ENCODE data around the gene DNAJA3. TPM values are rescaled to one million over a fixed set of nuclear protein-coding genes. Genes with fewer than 3 reads are reported as not detected.
A peak's percentile ranks its signal among the peaks of the same experiment; 100 is the strongest.

The DNAJA3 gene
- total and polyA plus RNA-seq, 2 experiments from 2014 or later: 60.5 to 70.7 TPM

DNA sequence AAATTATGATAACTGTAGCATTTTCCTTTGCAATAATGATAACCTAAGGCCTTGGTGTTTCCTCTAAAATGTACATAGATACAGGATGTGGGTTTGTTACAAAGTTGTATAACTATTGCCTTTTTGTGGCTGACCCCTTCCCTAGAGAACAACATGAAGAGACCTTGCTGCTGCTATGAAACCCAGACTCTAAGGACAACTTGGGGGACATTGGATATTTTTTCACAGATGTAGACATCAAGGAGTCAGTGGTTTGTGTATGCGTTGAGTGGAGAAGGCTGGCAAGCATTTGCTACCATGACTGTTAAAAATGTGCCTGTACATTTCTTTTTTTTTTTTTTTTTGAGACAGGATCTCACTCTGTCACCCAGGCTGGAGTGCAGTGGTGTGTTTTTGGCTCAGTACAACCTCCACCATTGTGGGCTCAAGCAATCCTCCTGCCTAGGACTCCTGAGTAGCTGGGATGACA lies 62.9 kb downstream of the DNAJA3 start:
- Histone ChIP-seq H3K4me3 (no peak overlapping the region), H3K27ac (no peak overlapping the region)

DNA sequence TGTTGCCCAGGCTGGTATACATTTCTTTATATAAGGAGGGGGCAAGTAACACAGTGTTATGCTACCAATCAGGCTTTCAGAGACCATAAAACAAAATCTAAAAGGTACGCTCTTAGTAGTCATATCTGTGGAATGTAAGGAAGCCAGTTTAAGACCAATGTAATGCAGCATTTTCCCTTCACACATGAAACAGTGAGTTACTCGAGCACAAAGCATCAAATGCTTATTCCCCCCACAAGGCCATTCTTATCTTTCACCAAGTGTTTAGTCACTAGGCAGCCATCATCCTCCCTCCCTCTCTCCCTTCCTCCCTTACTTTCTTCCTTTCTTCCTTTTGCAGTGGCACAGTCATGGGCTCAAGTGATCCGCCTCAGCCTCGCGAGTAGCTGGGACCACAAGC lies 63.4 kb downstream of the DNAJA3 start:
- Histone ChIP-seq H3K27me3 (no peaks in the 10 kb centered on the region), H3K4me3 (no peak overlapping the region), H3K27ac (no peak overlapping the region), H3K4me1 (ENCODE audit: low read depth) (peaks cover 17% of the 10 kb centered on the region), H3K36me3 (peaks cover 3% of the 10 kb centered on the region), H3K9me3 (ENCODE audit: low read depth) (no peaks in the 10 kb centered on the region)
- DNase-seq (ENCODE audit: low read depth in 1 of 2, low spot score in 1 of 2): peak in 1 of 2 donors; percentile 85
- TF ChIP-seq, protein P1, sequence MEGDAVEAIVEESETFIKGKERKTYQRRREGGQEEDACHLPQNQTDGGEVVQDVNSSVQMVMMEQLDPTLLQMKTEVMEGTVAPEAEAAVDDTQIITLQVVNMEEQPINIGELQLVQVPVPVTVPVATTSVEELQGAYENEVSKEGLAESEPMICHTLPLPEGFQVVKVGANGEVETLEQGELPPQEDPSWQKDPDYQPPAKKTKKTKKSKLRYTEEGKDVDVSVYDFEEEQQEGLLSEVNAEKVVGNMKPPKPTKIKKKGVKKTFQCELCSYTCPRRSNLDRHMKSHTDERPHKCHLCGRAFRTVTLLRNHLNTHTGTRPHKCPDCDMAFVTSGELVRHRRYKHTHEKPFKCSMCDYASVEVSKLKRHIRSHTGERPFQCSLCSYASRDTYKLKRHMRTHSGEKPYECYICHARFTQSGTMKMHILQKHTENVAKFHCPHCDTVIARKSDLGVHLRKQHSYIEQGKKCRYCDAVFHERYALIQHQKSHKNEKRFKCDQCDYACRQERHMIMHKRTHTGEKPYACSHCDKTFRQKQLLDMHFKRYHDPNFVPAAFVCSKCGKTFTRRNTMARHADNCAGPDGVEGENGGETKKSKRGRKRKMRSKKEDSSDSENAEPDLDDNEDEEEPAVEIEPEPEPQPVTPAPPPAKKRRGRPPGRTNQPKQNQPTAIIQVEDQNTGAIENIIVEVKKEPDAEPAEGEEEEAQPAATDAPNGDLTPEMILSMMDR (IDR thresholded peaks at IDR 0.05; ENCODE audit: low read depth, low read length): no peak

More for the DNA sequence above, 62.9 kb downstream of the DNAJA3 start:
- peak in 1 of 2 donors; percentile 49 for DNase-seq (ENCODE audit: low read depth in 1 of 2, low spot score in 1 of 2)
- TF ChIP-seq, protein P1 (IDR thresholded peaks at IDR 0.05; ENCODE audit: low read depth, low read length): no peak
- Histone ChIP-seq H3K36me3 (peaks cover 3% of the 10 kb centered on the region), H3K27me3 (no peaks in the 10 kb centered on the region), H3K4me1 (ENCODE audit: low read depth) (peaks cover 17% of the 10 kb centered on the region), H3K9me3 (ENCODE audit: low read depth) (no peaks in the 10 kb centered on the region)

DNA sequence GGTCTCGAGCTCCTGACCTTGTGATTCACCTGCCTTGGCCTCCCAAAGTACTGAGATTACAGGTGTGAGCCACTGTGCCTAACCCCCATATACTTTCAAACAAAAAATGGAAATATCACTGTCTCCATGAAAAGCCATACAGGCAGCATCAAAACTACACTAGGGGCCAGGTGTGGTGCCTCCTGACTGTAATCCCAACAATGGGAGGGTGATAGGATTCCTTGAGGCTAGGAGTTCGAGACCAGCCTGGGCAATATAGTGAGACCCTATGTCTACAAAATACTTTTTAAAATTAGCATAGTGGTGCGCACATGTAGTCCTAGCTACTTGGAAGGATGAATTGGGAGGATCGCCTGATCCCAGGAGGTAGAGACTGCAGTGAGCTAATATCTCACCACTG lies 66.2 kb downstream of the DNAJA3 start:
- H3K27me3 ChIP-seq: no peaks in the 10 kb centered on the region
- H3K36me3 ChIP-seq: no peaks in the 10 kb centered on the region
- no peak for DNase-seq (ENCODE audit: low read depth in 1 of 2, low spot score in 1 of 2)
- peaks cover 1% of the 10 kb centered on the region for H3K4me1 ChIP-seq (ENCODE audit: low read depth)
- TF ChIP-seq, protein P1 (IDR thresholded peaks at IDR 0.05; ENCODE audit: low read depth, low read length): no peak
- no peak overlapping the region for H3K4me3 ChIP-seq
- no peak overlapping the region for H3K27ac ChIP-seq
- no peaks in the 10 kb centered on the region for H3K9me3 ChIP-seq (ENCODE audit: low read depth)

DNA sequence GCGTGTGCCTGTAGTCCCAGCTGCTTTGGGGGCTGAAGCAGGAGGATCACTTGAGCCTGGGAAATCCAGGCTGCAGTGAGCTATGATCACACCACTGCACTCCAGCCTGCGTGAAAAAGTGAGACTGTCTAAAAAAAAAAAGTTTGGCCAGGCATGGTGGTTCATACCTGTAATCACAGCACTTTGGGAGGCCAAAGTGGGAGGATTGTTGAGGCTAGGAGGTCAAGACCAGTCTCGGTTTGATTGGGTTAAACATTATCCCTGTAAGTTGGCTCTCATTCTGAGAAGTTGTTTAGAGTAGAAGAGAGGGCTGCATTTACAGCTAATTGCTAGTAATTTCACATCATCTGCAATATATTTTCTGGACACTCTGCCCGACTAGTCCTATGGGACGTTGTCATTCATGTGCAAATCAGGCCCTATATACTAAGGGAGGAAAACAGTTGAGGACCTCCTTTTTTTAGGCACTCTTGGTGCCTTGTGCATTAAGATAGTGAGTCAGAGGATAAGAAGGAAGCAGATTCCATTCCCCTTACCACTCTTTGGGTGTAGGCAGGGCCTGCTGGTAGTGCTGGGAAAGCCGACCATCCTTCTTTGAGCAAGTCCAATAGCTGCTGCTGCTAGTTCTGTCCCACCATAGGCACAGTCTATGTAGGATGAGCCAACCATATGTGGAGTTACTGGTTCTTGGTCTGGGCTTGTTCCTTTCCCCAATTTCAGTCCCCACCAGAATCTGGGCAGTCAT lies 69.2 kb downstream of the DNAJA3 start:
- H3K27me3 ChIP-seq: no peaks in the 10 kb centered on the region
- DNase-seq (ENCODE audit: low read depth in 1 of 2, low spot score in 1 of 2): peak in 1 of 2 donors; percentile 68
- H3K36me3 ChIP-seq: no peaks in the 10 kb centered on the region
- H3K4me1 ChIP-seq (ENCODE audit: low read depth): peaks cover under 1% of the 10 kb centered on the region
- no peak overlapping the region for H3K4me3 ChIP-seq
- TF ChIP-seq, protein P1 (IDR thresholded peaks at IDR 0.05; ENCODE audit: low read depth, low read length): no peak
- no peak overlapping the region for H3K27ac ChIP-seq
- no peaks in the 10 kb centered on the region for H3K9me3 ChIP-seq (ENCODE audit: low read depth)

DNA sequence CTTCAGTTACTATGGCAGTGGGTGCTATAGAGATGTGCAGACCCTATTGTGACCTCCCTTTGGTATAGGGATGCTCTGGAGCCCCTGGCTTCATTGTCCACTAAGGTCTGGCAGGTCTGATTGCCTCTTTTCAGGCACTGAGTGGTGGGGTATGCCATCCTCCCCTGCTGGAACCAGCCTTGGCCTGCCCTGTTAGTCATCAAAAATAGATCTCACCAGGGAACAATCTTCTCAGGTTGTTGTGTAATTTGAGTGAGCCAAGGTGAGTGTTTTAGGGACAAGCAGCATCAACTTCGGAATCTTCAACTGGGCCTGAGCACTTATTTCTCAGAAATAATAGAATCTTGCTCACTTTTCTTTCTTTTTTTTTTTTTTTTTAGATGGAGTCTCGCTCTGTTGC lies 70.1 kb downstream of the DNAJA3 start:
- no peaks in the 10 kb centered on the region for H3K27me3 ChIP-seq
- TF ChIP-seq, protein P1 (IDR thresholded peaks at IDR 0.05; ENCODE audit: low read depth, low read length): no peak
- H3K27ac ChIP-seq: no peak overlapping the region
- DNase-seq (ENCODE audit: low read depth in 1 of 2, low spot score in 1 of 2): no peak
- no peak overlapping the region for H3K4me3 ChIP-seq
- H3K9me3 ChIP-seq (ENCODE audit: low read depth): no peaks in the 10 kb centered on the region
- H3K4me1 ChIP-seq (ENCODE audit: low read depth): peaks cover 9% of the 10 kb centered on the region
- H3K36me3 ChIP-seq: no peaks in the 10 kb centered on the region
